Measurements from ENCODE around the gene PGF. TPM values are rescaled to one million over a fixed set of nuclear protein-coding genes. Genes with fewer than 3 reads are reported as not detected.

PGF gene
- total RNA-seq, 6 experiments from 2014 or later, result 0.55 to 4.2 (median 2.1) TPM

DNA sequence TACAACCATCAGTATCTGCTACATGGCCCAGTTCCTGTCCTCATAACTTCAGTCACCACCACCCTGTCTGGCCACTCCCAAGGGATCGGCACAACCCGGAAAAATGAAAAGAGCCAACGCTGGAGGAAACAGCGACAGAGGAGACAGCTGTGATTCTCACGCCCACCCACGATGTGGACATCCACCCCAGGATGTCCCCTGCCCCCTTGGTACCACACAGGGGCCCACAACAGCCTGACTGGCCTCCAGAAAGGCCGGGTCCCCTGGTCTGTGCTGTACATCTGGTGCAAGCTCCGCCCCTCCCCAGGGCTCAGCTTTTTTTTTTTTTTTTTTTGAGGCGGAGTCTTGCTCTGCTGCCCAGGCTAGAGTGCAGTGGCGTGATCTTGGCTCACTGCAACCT is 44.8 kb downstream of the PGF start:
- no peak for DNase-seq
- TF ChIP-seq POLR2A (IDR thresholded peaks at IDR 0.05), result no peak
- TF ChIP-seq, protein P1, sequence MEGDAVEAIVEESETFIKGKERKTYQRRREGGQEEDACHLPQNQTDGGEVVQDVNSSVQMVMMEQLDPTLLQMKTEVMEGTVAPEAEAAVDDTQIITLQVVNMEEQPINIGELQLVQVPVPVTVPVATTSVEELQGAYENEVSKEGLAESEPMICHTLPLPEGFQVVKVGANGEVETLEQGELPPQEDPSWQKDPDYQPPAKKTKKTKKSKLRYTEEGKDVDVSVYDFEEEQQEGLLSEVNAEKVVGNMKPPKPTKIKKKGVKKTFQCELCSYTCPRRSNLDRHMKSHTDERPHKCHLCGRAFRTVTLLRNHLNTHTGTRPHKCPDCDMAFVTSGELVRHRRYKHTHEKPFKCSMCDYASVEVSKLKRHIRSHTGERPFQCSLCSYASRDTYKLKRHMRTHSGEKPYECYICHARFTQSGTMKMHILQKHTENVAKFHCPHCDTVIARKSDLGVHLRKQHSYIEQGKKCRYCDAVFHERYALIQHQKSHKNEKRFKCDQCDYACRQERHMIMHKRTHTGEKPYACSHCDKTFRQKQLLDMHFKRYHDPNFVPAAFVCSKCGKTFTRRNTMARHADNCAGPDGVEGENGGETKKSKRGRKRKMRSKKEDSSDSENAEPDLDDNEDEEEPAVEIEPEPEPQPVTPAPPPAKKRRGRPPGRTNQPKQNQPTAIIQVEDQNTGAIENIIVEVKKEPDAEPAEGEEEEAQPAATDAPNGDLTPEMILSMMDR (IDR thresholded peaks at IDR 0.05), result no peak
- no peak for ATAC-seq
- WGBS (ENCODE audit: insufficient coverage, low coverage, low lambda C conversion rate, missing lambda C conversion rate), result 54% methylated on average over 7 of the region's 10 CpGs
- Histone ChIP-seq H3K4me3 (no peak overlapping the region), H3K4me1 (peaks cover 0 to 7% (median 0%) of the 10 kb centered on the region in 4 donors), H3K27ac (no peak overlapping the region), H3K9me3 (no peaks in the 10 kb centered on the region), H3K36me3 (no peaks in the 10 kb centered on the region), H3K27me3 (no peaks in the 10 kb centered on the region)
- intact Hi-C loops (cut with DNase I), result no loop called here

DNA sequence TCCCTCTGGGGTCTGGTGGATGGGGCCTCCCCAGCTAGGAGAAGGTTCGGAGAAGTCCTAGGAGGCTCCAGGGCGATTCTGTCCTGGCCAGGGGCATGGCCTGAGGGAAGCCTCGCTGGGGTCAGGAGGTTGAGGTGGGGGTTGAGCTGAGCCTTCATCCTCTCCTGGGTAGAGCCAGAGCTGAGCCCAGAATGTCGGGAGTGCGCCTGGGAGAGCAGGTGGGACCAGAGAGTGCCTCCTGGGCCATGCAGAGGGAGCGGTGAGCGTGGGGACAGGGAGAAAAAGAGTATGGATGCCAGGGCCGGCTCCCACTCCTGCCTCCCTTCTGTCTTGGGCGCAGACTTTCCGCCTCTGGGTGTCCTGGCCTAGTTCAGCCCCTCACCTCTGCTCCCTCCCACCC is 45.5 kb downstream of the PGF start:
- intact Hi-C loops (cut with DNase I), result loop anchor here (5.0 kb wide), 1 partner anchor 48 kb away; no protein-coding TSS in a partner anchor
- TF ChIP-seq, protein P1 (IDR thresholded peaks at IDR 0.05), result no peak
- no peak for TF ChIP-seq POLR2A (IDR thresholded peaks at IDR 0.05)
- peaks cover 0 to 7% (median 0%) of the 10 kb centered on the region in 4 donors for H3K4me1 ChIP-seq
- H3K4me3 ChIP-seq, result no peak overlapping the region
- no CpG with 5 or more reads among the region's 10 CpGs for WGBS (ENCODE audit: insufficient coverage, low coverage, low lambda C conversion rate, missing lambda C conversion rate)
- no peaks in the 10 kb centered on the region for H3K36me3 ChIP-seq
- H3K27ac ChIP-seq, result no peak overlapping the region
- DNase-seq, result no peak
- no peak for ATAC-seq
- H3K27me3 ChIP-seq, result no peaks in the 10 kb centered on the region
- H3K9me3 ChIP-seq, result no peaks in the 10 kb centered on the region

DNA sequence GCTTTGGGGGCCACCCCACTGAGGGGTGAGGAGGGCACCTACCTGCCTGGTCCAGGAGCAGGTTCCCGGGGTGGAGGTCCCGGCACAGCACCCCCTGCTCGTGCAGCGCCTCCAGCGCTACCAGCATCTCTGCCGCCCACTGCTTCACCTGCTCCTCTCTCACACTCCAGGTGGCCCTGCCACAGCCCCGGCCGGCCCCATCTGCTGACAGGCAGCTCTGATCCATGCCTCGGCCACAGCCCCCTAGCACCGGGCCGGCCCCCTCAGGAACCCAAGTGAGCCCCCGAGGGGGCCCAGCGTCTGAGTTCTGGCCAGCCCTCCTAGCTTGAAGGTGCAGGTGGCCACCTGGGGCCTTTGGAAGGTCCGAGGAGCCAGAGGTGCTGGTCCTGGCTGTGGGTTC is 45.9 kb downstream of the PGF start:
- H3K27me3 ChIP-seq, result no peaks in the 10 kb centered on the region
- H3K4me3 ChIP-seq, result no peak overlapping the region
- intact Hi-C loops (cut with DNase I), result loop anchor here (5.0 kb wide), 1 partner anchor 47 kb away; no protein-coding TSS in a partner anchor
- no peak overlapping the region for H3K27ac ChIP-seq
- H3K4me1 ChIP-seq, result peaks cover 0 to 7% (median 0%) of the 10 kb centered on the region in 4 donors
- DNase-seq (no peak), ATAC-seq (no peak)
- no peaks in the 10 kb centered on the region for H3K36me3 ChIP-seq
- WGBS (ENCODE audit: insufficient coverage, low coverage, low lambda C conversion rate, missing lambda C conversion rate), result no CpG with 5 or more reads among the region's 14 CpGs
- TF ChIP-seq, protein P1 (IDR thresholded peaks at IDR 0.05), result no peak
- no peak for TF ChIP-seq POLR2A (IDR thresholded peaks at IDR 0.05)
- H3K9me3 ChIP-seq, result no peaks in the 10 kb centered on the region

DNA sequence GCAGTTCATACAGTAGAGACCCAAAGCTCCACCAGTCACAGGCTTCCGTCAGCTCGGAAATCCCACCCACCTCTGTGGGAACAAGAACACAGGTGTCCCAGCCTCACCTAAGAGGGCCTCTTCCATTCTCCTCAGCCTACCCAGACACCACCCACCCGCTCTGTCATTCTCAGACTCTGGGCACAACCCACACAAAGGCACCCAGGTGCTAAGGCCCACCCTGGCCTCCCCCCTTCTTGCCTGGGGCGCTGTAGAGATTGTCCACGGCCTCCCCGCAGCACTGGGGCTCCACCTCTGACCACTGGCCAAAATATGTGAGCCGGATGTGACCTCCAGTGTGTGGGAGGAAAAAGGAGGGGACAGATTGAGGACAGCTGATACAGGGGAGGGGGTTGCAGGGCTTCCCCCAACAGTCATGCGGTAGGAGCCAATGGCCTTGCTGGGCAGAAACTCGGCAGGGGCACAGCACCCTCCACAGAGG is 46.5 kb downstream of the PGF start:
- DNase-seq, result no peak

More for the DNA sequence above, 46.5 kb downstream of the PGF start:
- intact Hi-C loops (cut with DNase I), result loop anchor here (5.0 kb wide), 1 partner anchor 47 kb away; no protein-coding TSS in a partner anchor
- ATAC-seq, result no peak
- no CpG with 5 or more reads among the region's 9 CpGs for WGBS (ENCODE audit: insufficient coverage, low coverage, low lambda C conversion rate, missing lambda C conversion rate)
- Histone ChIP-seq H3K4me3 (no peak overlapping the region), H3K27me3 (no peaks in the 10 kb centered on the region), H3K36me3 (no peaks in the 10 kb centered on the region), H3K9me3 (no peaks in the 10 kb centered on the region), H3K4me1 (peaks cover 0 to 7% (median 0%) of the 10 kb centered on the region in 4 donors), H3K27ac (no peak overlapping the region)
- TF ChIP-seq, protein P1 (IDR thresholded peaks at IDR 0.05), result no peak
- TF ChIP-seq POLR2A (IDR thresholded peaks at IDR 0.05), result no peak
